GM18909 (cell line): ENCODE data around the gene SLC9A5.

Source experiments
- ATAC-seq: cut with Tn5 transposase; IDR thresholded peaks from one replicate; pipeline ENCODE4 v1.9.1; 2021; ENCODE audit warnings: mild to moderate bottlenecking; ENCODE audit not compliant: unreplicated experiment, poor library complexity

The SLC9A5 gene

GRCh38 chr16:67279296-67280089 is 30.7 kb downstream of the SLC9A5 start, which contains the start of gene PLEKHG4:
Gene PLEKHG4 (plus strand): TSS chr16:67279532. CDS start chr16:67280045, 513 bp downstream.
- ATAC-seq = peak; percentile 80

- no peak for ATAC-seq
These were observed 31.6 kb downstream of the SLC9A5 start for GRCh38 chr16:67280090-67281015.

GRCh38 chr16:67281536-67282446 is 33.0 kb downstream of the SLC9A5 start:
- ATAC-seq = no peak

GRCh38 chr16:67282447-67282805 is 33.6 kb downstream of the SLC9A5 start:
- ATAC-seq = no peak

GRCh38 chr16:67283039-67283825 is 34.5 kb downstream of the SLC9A5 start:
- no peak for ATAC-seq

- no peak for ATAC-seq
These were observed 35.2 kb downstream of the SLC9A5 start for GRCh38 chr16:67283826-67284555.

- ATAC-seq = no peak
These were observed 36.2 kb downstream of the SLC9A5 start for GRCh38 chr16:67284699-67285646.

- no peak for ATAC-seq
These were observed 37.9 kb downstream of the SLC9A5 start for GRCh38 chr16:67286441-67287235.

GRCh38 chr16:67287960-67288359 is 39.2 kb downstream of the SLC9A5 start:
- no peak for ATAC-seq

GRCh38 chr16:67291461-67291860 is 42.7 kb downstream of the SLC9A5 start:
- ATAC-seq = no peak

- no peak for ATAC-seq
These were observed 45.5 kb downstream of the SLC9A5 start for GRCh38 chr16:67294171-67294757.

- no peak for ATAC-seq
These were observed 46.2 kb downstream of the SLC9A5 start for GRCh38 chr16:67294938-67295361.

GRCh38 chr16:67296420-67296819 is 47.6 kb downstream of the SLC9A5 start:
- ATAC-seq = no peak

- ATAC-seq = no peak
These were observed 49.5 kb downstream of the SLC9A5 start for GRCh38 chr16:67298277-67298676.

GRCh38 chr16:67299269-67299668 is 50.5 kb downstream of the SLC9A5 start:
- ATAC-seq = no peak

- ATAC-seq = no peak
These were observed 52.5 kb downstream of the SLC9A5 start for GRCh38 chr16:67301080-67301782.
